Parietal lobe (tissue), 2 donors: ENCODE data around the gene SPINDOC. TPM values are rescaled to one million over a fixed set of nuclear protein-coding genes. Genes with fewer than 3 reads are reported as not detected.

Experiments
- small RNA-seq: library from RNA; depleted of rRNA; stranded (forward); fragments of <200 nt; gene quantifications from one replicate; pipeline ENCODE3, GENCODE V24; 2014; ENCODE audit warnings: low replicate concordance
- total RNA-seq: library from RNA; depleted of rRNA; stranded (reverse); fragments of >200 nt; gene quantifications from one replicate; pipeline ENCODE4 v1.2.3, GENCODE V29; 2014

SPINDOC gene
- total RNA-seq = 13.8 TPM

GRCh38 chr11:63813035-63813562 is at the start of gene SPINDOC:
Gene SPINDOC, plus strand, starts transcription at chr11:63813456. Its CDS starts 231 bp downstream, at chr11:63813687.

DNA sequence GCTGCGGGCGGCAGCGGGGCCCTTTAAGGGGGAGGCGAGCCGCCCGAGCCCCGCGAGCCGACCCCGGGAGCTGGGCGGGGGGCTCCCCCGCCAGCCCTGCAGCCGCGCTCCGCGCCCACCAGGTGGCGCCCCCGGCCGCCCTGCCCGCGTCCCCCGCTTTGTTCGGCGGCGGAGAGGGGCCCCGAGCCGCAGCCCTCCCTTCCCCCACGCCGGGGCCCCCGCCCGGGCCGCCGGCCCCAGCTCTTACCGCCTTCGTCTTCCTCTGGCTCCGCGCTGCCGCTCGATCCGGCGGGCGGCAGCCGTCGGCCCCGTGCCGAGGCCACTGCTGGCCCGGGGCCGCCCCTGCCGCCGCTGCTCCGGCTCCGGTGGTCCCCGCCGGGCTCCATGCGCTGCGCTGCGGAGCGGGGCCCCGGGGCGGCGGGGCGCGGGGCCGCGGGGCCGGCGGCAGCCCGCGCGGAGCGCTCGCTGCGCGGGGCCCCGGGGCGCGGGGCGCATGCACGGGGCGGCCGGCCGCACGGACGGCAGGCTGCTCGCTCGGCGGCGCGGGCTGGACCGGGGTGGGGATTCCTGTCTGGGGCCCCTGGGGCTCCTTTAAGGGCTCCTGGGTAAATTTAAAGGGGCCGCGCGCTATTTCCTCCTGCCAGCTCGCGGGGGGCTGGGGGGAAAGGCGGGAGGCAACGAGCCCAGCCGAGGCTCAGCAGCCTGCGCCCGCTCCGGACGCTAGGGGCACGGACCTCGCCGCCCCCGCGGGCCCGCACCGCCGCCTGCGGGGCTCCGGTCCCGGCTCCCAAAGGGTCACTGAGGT is 44.8 kb upstream of the SPINDOC start, which contains the start of gene ZFTA:
ZFTA (minus strand) TSS at position 539 of the 805 bp plus-strand sequence; CDS start at position 386, 153 bp downstream.

DNA sequence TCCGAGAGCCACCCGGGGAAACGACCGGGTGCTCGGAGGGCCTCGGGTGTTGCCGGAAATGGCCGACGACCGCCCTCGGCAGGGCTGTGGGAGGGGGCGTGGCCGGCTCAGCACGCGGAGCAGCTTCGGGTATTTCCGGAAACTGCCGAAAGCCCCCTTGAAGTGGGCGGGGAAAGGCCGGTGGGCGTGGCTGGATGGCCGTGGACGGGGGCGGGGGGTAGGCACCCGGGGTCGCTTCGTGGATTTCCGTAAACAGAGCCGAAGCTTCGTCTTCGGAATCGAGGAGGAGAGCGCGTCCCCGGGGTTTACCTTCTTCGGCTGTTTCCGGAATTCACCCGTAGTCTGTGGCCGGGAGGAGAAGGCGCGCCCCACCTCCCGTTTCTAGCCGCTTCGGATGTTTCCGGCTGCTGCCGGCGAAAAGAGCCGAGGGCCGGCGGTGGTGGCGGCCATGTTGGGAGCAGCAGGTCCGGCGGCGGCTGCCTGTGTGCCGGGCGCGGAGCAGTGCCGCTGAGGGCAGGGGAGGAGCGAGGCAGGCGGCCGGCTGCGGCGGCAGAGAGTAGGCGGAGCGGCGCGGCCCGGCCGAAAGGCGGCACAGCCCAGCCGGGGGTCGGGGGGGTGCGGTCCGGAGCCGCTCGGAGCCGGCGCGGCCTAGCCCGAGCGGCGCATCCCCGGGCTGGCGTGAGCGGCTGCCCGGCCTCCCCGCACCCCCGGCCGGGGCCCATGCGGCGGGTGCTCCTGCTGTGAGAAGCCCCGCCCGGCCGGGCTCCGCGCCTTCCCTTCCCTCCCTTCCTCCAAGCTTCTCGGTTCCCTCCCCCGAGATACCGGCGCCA is 25.6 kb downstream of the SPINDOC start, which contains the start of gene MARK2:
MARK2 (plus strand) TSS at position 433 of the 830 bp plus-strand sequence; CDS start at position 830, 397 bp downstream.

Small RNAs within 50 kb of the gene (small RNA-seq; reads per million reads assigned to genes)
- gene AP006289.1 (not detected), gene RN7SL596P (not detected)

Other genes starting within 250 kb of the SPINDOC start
- 3.1 TPM for gene PLAAT3, start 199.0 kb upstream of the SPINDOC start, total RNA-seq
- gene ATL3, start 142.1 kb upstream of the SPINDOC start, total RNA-seq = 17.2 TPM
- 319 TPM for gene RTN3, start 132.0 kb upstream of the SPINDOC start, total RNA-seq
- gene ZFTA, start 44.7 kb upstream of the SPINDOC start, total RNA-seq = 87.3 TPM
- gene MARK2, start 25.7 kb downstream of the SPINDOC start, total RNA-seq = 33.5 TPM
- 16.0 TPM for gene RCOR2, start 103.7 kb downstream of the SPINDOC start, total RNA-seq
- 26.6 TPM for gene NAA40, start 125.5 kb downstream of the SPINDOC start, total RNA-seq
- gene COX8A, start 161.2 kb downstream of the SPINDOC start, total RNA-seq = 194 TPM
- 37.9 TPM for gene OTUB1, start 173.0 kb downstream of the SPINDOC start, total RNA-seq
- 11.9 TPM for gene FLRT1, start 222.5 kb downstream of the SPINDOC start, total RNA-seq